Measurements from ENCODE around the gene CORO2B. TPM values are rescaled to one million over a fixed set of nuclear protein-coding genes. Genes with fewer than 3 reads are reported as not detected.
A peak's percentile ranks its signal among the peaks of the same experiment; 100 is the strongest.
"Not testable (repeated sequence)": the region's sequence is repeated elsewhere in the genome, so short reads cannot be mapped to it uniquely, and the experiment has no call there.

CORO2B gene
- total RNA-seq, 1 experiment from 2014 or later: 15.9 TPM

DNA sequence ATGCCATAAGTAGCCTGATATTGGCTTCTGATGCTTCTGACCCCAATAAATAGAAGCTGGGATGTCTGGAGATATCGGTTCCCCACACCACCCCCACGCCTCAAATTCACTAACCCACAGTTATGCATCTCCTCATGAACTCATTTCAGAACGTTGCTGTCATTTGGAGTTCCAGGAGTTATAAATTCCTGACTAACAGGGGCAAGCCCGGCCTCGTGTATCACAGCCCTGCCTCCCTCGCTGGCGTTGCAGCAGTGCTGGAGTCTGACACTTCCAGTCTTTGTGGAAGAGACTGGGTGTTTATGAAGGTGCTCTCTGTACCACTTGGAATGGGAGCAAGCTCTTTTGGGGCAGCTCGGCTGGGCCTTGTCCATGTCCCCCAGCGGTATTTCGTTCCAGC is 140.9 kb downstream of the CORO2B start:
- no peak for DNase-seq (ENCODE audit: low read depth)

DNA sequence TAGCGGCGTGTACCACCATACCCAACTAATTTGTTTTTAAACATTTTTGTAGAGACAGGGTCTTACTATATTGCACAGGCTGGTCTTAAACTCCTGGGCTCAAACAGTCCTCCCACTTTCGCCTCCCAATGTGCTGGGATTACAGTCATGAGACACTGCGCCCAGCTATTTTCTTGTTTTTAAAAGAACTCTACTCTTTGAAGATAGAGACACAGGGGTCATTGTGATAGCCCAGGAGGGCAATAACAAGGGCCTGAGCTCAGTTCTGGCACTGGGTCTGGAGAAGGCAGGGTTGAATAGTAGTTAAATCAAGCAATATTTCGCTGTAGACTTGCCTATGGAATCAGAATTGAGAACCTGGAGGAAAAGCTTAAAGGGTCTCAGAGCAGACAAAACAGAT is 143.1 kb downstream of the CORO2B start:
- DNase-seq (ENCODE audit: low read depth): no peak

DNA sequence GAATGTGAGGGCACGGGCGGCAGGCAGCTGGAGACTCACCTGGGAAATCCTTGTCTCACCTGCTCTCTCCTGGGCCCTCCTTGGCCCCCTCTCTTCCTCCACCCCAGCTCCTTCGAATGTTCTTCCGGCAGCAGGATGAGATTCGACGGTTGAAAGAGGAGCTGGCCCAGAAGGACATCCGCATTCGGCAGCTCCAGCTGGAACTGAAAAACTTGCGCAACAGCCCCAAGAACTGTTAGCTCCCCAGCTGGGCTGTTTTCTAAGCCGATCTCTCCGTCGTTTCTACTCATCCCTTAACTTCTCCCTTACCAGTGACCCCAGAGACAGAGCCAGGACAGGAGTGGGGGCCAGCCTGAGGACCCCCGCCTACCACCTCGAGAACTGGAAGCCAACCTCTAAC is 146.9 kb downstream of the CORO2B start:
- DNase-seq (ENCODE audit: low read depth): no peak

DNA sequence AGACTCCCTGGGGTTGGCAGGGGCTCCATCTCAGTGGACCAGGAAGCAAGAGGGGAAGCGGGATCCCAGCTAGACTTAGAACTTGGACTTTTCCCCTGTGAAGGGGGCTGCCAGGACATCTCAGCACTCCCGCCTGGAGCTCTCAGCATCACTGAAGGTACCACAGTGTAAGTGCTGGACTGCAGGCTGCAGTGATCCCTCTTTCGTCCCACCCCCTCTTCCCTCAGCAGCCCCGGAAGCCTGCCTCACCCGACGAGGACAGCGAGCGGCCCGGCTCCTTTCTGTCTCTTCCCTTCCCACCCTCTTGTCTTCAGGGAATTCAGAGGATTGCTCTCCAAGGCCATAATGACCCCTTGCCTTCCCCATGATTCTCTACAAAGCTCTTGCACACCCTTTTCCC is 147.5 kb downstream of the CORO2B start:
- DNase-seq (ENCODE audit: low read depth): no peak

DNA sequence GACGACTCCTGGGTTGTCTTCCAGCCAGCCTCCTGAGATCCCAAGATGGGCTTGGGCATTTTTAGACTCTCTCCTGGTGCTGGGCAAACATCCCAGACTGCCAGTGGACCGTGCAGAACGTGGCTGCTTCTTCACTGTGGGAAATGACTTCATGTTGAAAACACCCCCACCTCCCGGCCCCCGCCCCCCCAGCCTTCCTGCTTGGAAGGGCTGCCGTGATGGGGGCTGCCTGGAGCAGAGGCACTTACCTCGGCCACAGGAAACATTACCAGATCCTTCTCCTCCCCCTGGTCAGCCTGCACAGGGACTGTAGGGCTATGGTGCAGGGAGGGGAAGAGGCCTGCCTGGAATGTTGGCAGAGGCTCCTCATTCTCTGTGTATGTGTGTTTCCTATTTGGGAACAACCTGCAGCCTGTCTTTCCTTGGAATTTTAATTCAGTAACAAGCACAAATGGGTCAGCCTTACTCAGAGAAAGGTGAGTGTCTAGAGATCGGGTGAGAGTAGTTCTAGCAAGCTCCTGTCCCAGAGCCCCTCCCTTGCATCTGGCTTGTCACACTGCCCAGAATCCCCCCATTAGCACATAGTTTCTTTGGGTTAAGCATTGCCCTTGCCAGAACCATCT is 151.1 kb downstream of the CORO2B start:
- DNase-seq (ENCODE audit: low read depth): peak; percentile 6

- DNase-seq (ENCODE audit: low read depth): peak; percentile 38
Observed at GRCh38 chr15:68730471-68730919, 151.7 kb downstream of the CORO2B start.

- no peak for DNase-seq (ENCODE audit: low read depth)
Observed at GRCh38 chr15:68730976-68731897, 152.4 kb downstream of the CORO2B start.

DNA sequence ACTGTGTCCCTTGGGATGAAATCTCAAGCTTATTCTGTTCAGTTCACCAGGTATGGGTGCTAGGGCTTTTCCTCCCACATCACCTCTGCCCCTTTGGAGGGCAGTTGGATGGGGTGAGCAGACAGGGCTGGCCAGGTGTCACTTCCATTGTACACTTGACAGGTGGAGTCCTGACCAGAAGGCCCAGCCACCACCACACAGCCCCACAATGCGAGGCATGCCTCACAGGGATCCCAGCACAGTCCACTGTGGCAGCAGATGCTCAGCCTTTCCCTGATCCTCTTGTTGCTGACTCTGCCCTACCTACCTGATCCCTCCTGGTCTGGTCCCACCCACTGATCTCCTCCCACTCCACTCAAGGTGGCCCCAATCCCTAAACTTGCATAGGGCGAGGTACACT is 153.7 kb downstream of the CORO2B start:
- no peak for DNase-seq (ENCODE audit: low read depth)

DNA sequence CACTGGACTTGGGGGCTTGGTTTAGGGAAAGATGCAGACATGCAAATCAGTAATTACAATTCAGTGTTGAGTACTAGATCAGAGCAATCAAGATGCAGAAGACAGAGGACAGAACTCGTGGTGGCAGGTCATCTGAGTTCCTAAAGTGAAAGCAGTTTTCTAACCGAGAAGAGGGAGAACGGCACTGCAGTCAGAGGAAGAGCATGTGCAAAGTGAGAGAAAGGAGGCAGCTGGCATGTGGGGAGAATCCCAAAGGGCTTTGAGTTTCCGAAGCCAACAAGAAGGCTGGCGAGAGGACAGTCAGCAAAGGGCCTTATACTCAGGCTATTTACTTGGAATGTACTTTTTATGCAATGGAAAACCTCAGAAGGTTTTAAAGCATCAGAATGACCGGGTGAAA is 154.9 kb downstream of the CORO2B start:
- DNase-seq (ENCODE audit: low read depth): no peak

GRCh38 chr15:68734352-68734751 is 155.6 kb downstream of the CORO2B start:
- DNase-seq (ENCODE audit: low read depth): no peak

GRCh38 chr15:68734881-68735280 is 156.1 kb downstream of the CORO2B start:
- no peak for DNase-seq (ENCODE audit: low read depth)

- no peak for DNase-seq (ENCODE audit: low read depth)
Observed at GRCh38 chr15:68735610-68736009, 156.8 kb downstream of the CORO2B start.

DNA sequence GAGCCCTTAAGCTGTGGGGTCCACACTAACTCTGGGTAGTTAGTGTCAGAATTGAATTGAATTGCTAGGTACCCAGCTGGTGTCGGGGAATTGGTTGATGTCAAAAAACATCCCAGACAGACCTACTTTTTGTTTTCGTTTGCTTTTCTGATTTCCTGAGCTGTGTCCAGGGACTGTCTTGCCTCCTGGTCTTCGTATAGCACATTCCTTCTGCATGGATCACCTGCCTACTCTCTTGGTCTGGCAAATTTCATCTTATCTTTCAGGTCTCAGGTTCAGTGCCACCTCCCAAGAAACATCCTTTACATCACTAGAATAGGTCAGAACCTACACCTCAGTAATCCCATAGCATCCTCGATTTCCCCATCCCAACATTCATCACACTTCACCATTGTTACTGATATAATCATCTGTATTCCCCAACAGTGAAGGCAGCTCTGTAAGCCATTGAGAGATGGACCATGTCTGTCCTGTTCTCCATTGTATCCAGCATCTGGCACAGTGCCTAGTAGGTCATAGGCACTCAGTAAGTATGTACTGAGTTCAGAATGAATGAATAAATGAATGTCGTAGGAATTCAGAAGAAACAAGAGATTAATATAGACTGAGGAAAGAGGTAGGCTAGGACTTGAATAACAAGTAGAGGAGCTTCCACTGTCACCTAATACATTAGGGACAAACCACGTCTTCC is 160.7 kb downstream of the CORO2B start:
- DNase-seq (ENCODE audit: low read depth): no peak

GRCh38 chr15:68743256-68743655 is 164.5 kb downstream of the CORO2B start:
- DNase-seq (ENCODE audit: low read depth): no peak

DNA sequence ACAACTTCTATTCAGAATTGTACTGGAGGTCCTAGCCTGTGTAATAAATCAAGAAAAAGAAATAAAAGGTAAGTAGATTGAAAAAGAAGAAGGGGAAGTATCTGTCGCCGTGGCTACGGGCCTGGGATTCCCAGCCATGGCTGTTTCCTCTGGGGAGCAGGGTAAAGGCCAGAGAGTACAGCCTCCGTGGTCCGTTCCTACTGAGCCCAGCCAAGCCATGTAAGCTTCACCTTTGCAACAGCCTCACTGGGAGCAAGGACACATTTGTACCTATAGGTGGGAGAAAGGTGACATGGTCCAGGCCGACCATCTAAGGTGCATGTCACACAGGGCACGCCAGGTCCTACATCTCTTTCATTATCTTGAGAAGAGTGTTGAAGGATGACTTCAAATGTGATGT is 170.6 kb downstream of the CORO2B start:
- DNase-seq (ENCODE audit: low read depth): no peak

- no peak for DNase-seq (ENCODE audit: low read depth)
Observed at GRCh38 chr15:68749793-68750192, 171.0 kb downstream of the CORO2B start.

- DNase-seq (ENCODE audit: low read depth): no peak
Observed at GRCh38 chr15:68751622-68752021, 172.8 kb downstream of the CORO2B start.

GRCh38 chr15:68755731-68756130 is 176.9 kb downstream of the CORO2B start:
- DNase-seq (ENCODE audit: low read depth): no peak

- DNase-seq (ENCODE audit: low read depth): not testable (repeated sequence)
Observed at GRCh38 chr15:68759982-68760579, 181.3 kb downstream of the CORO2B start.

- DNase-seq (ENCODE audit: low read depth): no peak
Observed at GRCh38 chr15:68763063-68763462, 184.3 kb downstream of the CORO2B start.

DNA sequence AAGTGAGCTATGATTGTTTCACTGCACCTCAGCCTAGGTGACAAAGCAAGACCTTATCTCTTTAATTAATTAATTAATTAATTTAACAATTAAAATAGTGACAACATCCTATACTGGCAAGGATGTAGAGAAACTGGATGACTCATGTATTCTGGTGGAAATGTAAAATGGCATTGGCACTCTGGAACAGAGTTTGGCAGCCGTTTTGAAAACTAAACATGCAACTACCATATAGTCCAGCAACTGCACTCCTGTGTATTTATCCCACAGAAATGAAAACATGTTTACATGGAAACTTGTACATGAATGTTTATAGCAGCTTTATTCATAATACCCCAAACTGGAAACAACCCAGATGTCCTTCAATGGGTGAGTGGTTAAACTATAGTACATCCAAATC is 185.3 kb downstream of the CORO2B start:
- no peak for DNase-seq (ENCODE audit: low read depth)

All from HT1080 (cell line).